GM23338 (cell line): ENCODE data around the gene CHCT1. TPM values are rescaled to one million over a fixed set of nuclear protein-coding genes. Genes with fewer than 3 reads are reported as not detected.
"Not testable (repeated sequence)": the region's sequence is repeated elsewhere in the genome, so short reads cannot be mapped to it uniquely, and the experiment has no call there.

ENCODE experiments used
- ATAC-seq: fragments of 200-7000 bp; cut with Tn5 transposase; 3 replicates; pipeline ENCODE4 v1.9.1; 2020
- DNase-seq: peaks from one replicate; pipeline ENCODE4 v3.0.0-alpha.2; 2015; ENCODE audit warnings: low spot score
- H2AFZ ChIP-seq: fragments of 200-600 bp; sonication (generic); 2 replicates; pipeline ENCODE4 v1.8.0; 2016; ENCODE audit warnings: antibody characterized with exemption, mild to moderate bottlenecking, moderate library complexity
- H3F3A ChIP-seq: fragments of 200-600 bp; sonication (generic); replicated peaks from 2 replicates; pipeline ENCODE4 v1.8.0; 2017; ENCODE audit warnings: antibody characterized with exemption, mixed run types, low read depth
- H3K27ac ChIP-seq: fragments of 200-600 bp; sonication (generic); 2 replicates; pipeline ENCODE4 v1.6.1; 2016; ENCODE audit warnings: low read depth
- H3K27me3 ChIP-seq: fragments of 200-600 bp; sonication (generic); 2 replicates; pipeline ENCODE4 v1.8.0; 2016; ENCODE audit warnings: mild to moderate bottlenecking, mixed run types, moderate library complexity; ENCODE audit not compliant: insufficient read depth
- H3K36me3 ChIP-seq: fragments of 200-600 bp; sonication (generic); 2 replicates; pipeline ENCODE4 v1.8.0; 2016; ENCODE audit warnings: mild to moderate bottlenecking; ENCODE audit not compliant: insufficient read depth
- H3K4me1 ChIP-seq: fragments of 200-600 bp; sonication (generic); 2 replicates; pipeline ENCODE4 v1.8.0; 2016; ENCODE audit warnings: mild to moderate bottlenecking, moderate library complexity; ENCODE audit not compliant: insufficient read depth
- H3K4me2 ChIP-seq: fragments of 200-600 bp; sonication (generic); 2 replicates; pipeline ENCODE4 v1.7.1; 2017; ENCODE audit warnings: mixed run types
- H3K4me3 ChIP-seq: fragments of 200-600 bp; sonication (generic); 2 replicates; pipeline ENCODE4 v1.6.1; 2016; ENCODE audit warnings: mixed run types
- H3K79me2 ChIP-seq: fragments of 200-600 bp; sonication (generic); replicated peaks from 2 replicates; pipeline ENCODE4 v1.8.0; 2017; ENCODE audit warnings: mild to moderate bottlenecking; ENCODE audit not compliant: insufficient read depth
- H3K9me2 ChIP-seq: fragments of 200-600 bp; sonication (generic); 2 replicates; pipeline ENCODE4 v1.8.0; 2017; ENCODE audit not compliant: insufficient read depth
- H4K20me1 ChIP-seq: fragments of 200-600 bp; sonication (generic); replicated peaks from 2 replicates; pipeline ENCODE4 v1.8.0; 2017; ENCODE audit warnings: mild to moderate bottlenecking; ENCODE audit not compliant: insufficient read depth
- H3K27ac Mint-ChIP-seq: 2 replicates; pipeline ENCODE4 v1.8.0; 2020; ENCODE audit warnings: inconsistent platforms, mild to moderate bottlenecking, moderate library complexity, mixed read lengths
- H3K27me3 Mint-ChIP-seq: 3 replicates; pipeline ENCODE4 v1.8.0; 2022; ENCODE audit warnings: low read depth, mild to moderate bottlenecking, moderate library complexity, mixed read lengths, inconsistent platforms; ENCODE audit not compliant: insufficient read depth, poor library complexity
- H3K36me3 Mint-ChIP-seq: 3 replicates; pipeline ENCODE4 v1.8.0; 2021; ENCODE audit warnings: low read depth, mild to moderate bottlenecking, inconsistent platforms, moderate library complexity, mixed read lengths
- H3K4me1 Mint-ChIP-seq: 3 replicates; pipeline ENCODE4 v1.8.0; 2020; ENCODE audit warnings: mild to moderate bottlenecking, inconsistent platforms, mixed read lengths
- H3K4me3 Mint-ChIP-seq: 3 replicates; pipeline ENCODE4 v1.8.0; 2021; ENCODE audit warnings: moderate library complexity, mild to moderate bottlenecking, inconsistent platforms, mixed read lengths
- H3K9me3 Mint-ChIP-seq: 3 replicates; pipeline ENCODE4 v1.8.0; 2020; ENCODE audit warnings: moderate library complexity, mild to moderate bottlenecking, inconsistent platforms, mixed read lengths
- CREB1 ChIP-seq: fragments of 250-450 bp; sonication (Bioruptor Pico); IDR thresholded peaks from 2 replicates; pipeline ENCODE4 v1.5.0; 2020; ENCODE audit warnings: low read depth, mild to moderate bottlenecking, moderate library complexity
- EZH2phosphoT487 ChIP-seq: fragments of 200-600 bp; sonication (generic); IDR thresholded peaks from one replicate; pipeline ENCODE4 v1.8.1; 2018; ENCODE audit warnings: antibody characterized with exemption; ENCODE audit not compliant: unreplicated experiment
- JUNB ChIP-seq: IDR thresholded peaks from one replicate; pipeline ENCODE4 v1.6.1; 2016; ENCODE audit warnings: antibody characterized with exemption; ENCODE audit not compliant: unreplicated experiment
- NANOG ChIP-seq: IDR thresholded peaks from 2 replicates; pipeline ENCODE4 v1.6.1; 2016; ENCODE audit warnings: antibody characterized with exemption, borderline replicate concordance
- STAT1 ChIP-seq: IDR thresholded peaks from one replicate; pipeline ENCODE4 v1.6.1; 2016; ENCODE audit warnings: antibody characterized with exemption; ENCODE audit not compliant: unreplicated experiment
- ZNF331 ChIP-seq: fragments of 250-450 bp; sonication (Bioruptor Pico); IDR thresholded peaks from 2 replicates; pipeline ENCODE4 v1.5.0; 2020; ENCODE audit warnings: low read depth, mild to moderate bottlenecking, moderate library complexity
- polyA plus RNA-seq: library from polyadenylated mRNA; unstranded; fragments of >200 nt; fragmentation: Nextera tagmentation; extraction: Ambion mirVana; gene quantifications from 2 replicates; pipeline ENCODE4 v1.2.1, GENCODE V29; 2016
- total RNA-seq: library from RNA; depleted of rRNA; stranded (reverse); fragments of >200 nt; shearing (Covaris generic); gene quantifications from 2 replicates; pipeline ENCODE4 v1.2.3, GENCODE V29; 2014
- TF ChIP-seq, protein P1 (sequence below), 2 experiments: fragments of 200-600 bp in 1 of 2; sonication (generic) in 1 of 2; conservative IDR thresholded peaks; 2 replicates each; pipeline versions ENCODE4 v1.5.1 to v1.6.1; 2016 to 2017; ENCODE audit warnings: antibody characterized with exemption in 2 of 2, low read depth in 2 of 2, mild to moderate bottlenecking in 2 of 2, moderate library complexity in 1 of 2
- TF ChIP-seq, protein P2 (sequence below): IDR thresholded peaks from 2 replicates; pipeline ENCODE4 v1.6.1; 2016; ENCODE audit warnings: antibody characterized with exemption

The CHCT1 gene
- total and polyA plus RNA-seq, 2 experiments from 2014 or later = 0.61 TPM; not detected in 1

DNA sequence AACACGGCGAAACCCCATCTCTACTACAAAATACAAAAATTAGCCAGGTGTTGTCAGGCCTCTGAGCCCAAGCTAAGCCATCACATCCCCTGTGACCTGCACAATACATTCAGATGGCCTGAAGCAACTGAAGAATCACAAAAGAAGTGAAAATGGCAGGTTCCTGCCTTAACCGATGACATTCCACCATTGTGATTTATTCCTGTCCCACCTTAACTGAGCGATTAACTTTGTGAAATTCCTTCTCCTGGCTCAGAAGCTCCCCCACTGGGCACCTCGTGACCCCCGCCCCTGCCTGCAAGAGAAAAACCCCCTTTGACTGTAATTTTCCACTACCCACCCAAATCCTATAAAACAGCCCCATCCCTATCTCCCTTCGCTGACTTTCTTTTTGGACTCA, 37.4 kb upstream of the CHCT1 start:
- H3K4me3 Mint-ChIP-seq = peak overlapping the region; percentile 47
- not testable (repeated sequence) for H3K27me3 Mint-ChIP-seq, H3K36me3 ChIP-seq, H3K27me3 ChIP-seq, H2AFZ ChIP-seq, H3F3A ChIP-seq, H3K9me2 ChIP-seq, H3K36me3 Mint-ChIP-seq, H4K20me1 ChIP-seq, H3K9me3 Mint-ChIP-seq
- peaks cover 71% of the 10 kb centered on the region for H3K4me1 ChIP-seq
- ATAC-seq = peak; percentile 45
- H3K4me1 Mint-ChIP-seq = peaks cover 72% of the 10 kb centered on the region
- peak; percentile 81 for DNase-seq
- peak overlapping the region; percentile 100 for H3K27ac ChIP-seq
- peak overlapping the region; percentile 85 for H3K4me2 ChIP-seq
- peak; percentile 48; the same call in 1 of the 2 replicates for TF ChIP-seq NANOG
- peak overlapping the region; percentile 93 for H3K27ac Mint-ChIP-seq
- H3K4me3 ChIP-seq = peak overlapping the region; percentile 93
- peaks cover 95% of the 10 kb centered on the region for H3K79me2 ChIP-seq

DNA sequence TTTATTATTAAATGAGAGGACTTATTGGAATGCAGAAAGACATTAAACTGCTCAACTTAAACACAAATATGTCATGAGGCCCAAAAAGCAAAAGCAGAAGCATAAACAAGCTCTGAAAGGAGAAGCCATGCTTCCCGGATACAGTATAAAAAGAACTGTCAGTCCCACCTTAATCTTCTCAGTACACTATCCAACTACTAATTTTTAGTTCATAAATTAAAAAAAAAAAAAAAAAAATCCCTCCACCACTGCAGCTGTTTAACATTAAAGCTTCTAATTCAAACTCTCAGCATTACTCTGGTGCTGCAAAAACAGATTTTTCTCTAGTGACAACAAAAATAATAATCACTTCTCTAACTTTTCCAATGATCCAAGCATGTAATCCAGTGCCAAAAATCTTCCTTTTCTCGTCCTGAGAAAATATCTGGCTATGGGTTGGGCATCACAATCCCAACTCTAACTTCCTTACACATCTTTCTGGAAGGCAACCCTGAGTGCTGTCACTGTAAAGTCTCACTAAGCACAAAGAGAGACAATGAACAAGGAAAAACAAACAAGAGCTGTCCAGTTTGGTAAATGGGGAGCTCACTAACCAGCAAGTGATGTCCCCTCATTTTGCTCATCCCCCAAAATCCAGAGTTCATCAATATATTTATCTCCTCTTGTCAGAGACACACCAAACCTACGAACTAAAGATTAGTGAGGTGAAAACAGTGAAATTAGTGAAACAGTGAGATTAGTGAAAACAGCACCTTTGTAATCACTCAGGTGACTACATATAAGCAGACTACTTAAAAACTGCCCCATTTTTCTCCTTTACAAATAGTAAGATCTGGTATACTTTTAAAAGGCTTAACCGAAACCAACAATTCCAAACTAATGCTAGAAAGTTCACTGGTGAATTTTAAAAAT, 35.9 kb upstream of the CHCT1 start:
- H3K9me3 Mint-ChIP-seq = no peaks in the 10 kb centered on the region; the same call in 2 of the 3 replicates
- H3K27ac ChIP-seq = peak overlapping the region; percentile 100
- ATAC-seq = no peak
- H3K27me3 ChIP-seq = no peaks in the 10 kb centered on the region
- H3K4me3 ChIP-seq = peak overlapping the region; percentile 93
- peaks cover 81% of the 10 kb centered on the region for H3K4me1 Mint-ChIP-seq
- H3K27me3 Mint-ChIP-seq = peaks cover 9% of the 10 kb centered on the region
- no peak overlapping the region for H2AFZ ChIP-seq
- H3K36me3 ChIP-seq = no peaks in the 10 kb centered on the region
- H3K79me2 ChIP-seq = peaks cover 95% of the 10 kb centered on the region
- DNase-seq = no peak
- H3K4me1 ChIP-seq = peaks cover 81% of the 10 kb centered on the region
- peak overlapping the region; percentile 85 for H3K4me2 ChIP-seq
- peaks cover 15% of the 10 kb centered on the region; the same call in 2 of the 3 replicates for H3K36me3 Mint-ChIP-seq
- H3F3A ChIP-seq = peaks cover 9% of the 10 kb centered on the region; the same call in 1 of the 2 replicates
- H3K4me3 Mint-ChIP-seq = peak overlapping the region; percentile 52
- no peaks in the 10 kb centered on the region for H3K9me2 ChIP-seq
- peak overlapping the region; percentile 93 for H3K27ac Mint-ChIP-seq
- no peaks in the 10 kb centered on the region; the same call in 1 of the 2 replicates for H4K20me1 ChIP-seq
- TF ChIP-seq CREB1 (CRISPR knock-in tag) (no peak), STAT1 (no peak), NANOG (peak; percentile 52; the same call in 1 of the 2 replicates), ZNF331 (CRISPR knock-in tag) (no peak)

DNA sequence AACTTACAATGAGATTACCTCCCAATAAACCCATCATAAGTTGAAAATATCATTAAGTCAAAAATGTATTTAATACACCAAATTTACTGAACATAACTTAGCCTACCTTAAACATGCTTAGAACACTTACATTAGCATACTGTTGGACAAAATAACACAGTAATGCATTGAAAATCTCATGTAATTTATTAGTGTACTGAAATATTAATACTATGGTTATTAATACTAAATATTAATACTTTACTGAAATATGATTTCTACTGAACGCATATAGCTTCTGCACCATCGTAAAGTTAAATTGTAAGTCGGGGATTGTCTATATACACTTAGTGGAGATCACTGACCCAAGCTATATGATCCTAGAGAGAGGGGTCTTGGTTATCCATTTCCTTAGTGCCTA, 34.6 kb upstream of the CHCT1 start:
- Histone ChIP-seq H3K27ac (no peak overlapping the region), H3K4me1 (peaks cover 78% of the 10 kb centered on the region), H3K9me2 (no peaks in the 10 kb centered on the region), H3K4me3 (peak overlapping the region; percentile 93), H4K20me1 (no peaks in the 10 kb centered on the region; the same call in 1 of the 2 replicates), H3K27me3 (no peaks in the 10 kb centered on the region), H3F3A (peaks cover 11% of the 10 kb centered on the region; the same call in 1 of the 2 replicates), H3K79me2 (peaks cover 84% of the 10 kb centered on the region), H2AFZ (no peak overlapping the region), H3K36me3 (no peaks in the 10 kb centered on the region), H3K4me2 (peak overlapping the region; percentile 85)
- DNase-seq (no peak), ATAC-seq (no peak)
- Mint-ChIP-seq H3K36me3 (peaks cover 9% of the 10 kb centered on the region; the same call in 1 of the 3 replicates), H3K4me3 (peak overlapping the region; percentile 64), H3K27ac (peak overlapping the region; percentile 92), H3K9me3 (no peaks in the 10 kb centered on the region; the same call in 2 of the 3 replicates), H3K27me3 (peaks cover 9% of the 10 kb centered on the region), H3K4me1 (peaks cover 71% of the 10 kb centered on the region)
- TF ChIP-seq, protein P1, sequence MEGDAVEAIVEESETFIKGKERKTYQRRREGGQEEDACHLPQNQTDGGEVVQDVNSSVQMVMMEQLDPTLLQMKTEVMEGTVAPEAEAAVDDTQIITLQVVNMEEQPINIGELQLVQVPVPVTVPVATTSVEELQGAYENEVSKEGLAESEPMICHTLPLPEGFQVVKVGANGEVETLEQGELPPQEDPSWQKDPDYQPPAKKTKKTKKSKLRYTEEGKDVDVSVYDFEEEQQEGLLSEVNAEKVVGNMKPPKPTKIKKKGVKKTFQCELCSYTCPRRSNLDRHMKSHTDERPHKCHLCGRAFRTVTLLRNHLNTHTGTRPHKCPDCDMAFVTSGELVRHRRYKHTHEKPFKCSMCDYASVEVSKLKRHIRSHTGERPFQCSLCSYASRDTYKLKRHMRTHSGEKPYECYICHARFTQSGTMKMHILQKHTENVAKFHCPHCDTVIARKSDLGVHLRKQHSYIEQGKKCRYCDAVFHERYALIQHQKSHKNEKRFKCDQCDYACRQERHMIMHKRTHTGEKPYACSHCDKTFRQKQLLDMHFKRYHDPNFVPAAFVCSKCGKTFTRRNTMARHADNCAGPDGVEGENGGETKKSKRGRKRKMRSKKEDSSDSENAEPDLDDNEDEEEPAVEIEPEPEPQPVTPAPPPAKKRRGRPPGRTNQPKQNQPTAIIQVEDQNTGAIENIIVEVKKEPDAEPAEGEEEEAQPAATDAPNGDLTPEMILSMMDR (conservative IDR thresholded peaks at IDR 0.05; ENCODE audit: low read depth in 2 of 2) = no peak
- TF ChIP-seq, protein P2, sequence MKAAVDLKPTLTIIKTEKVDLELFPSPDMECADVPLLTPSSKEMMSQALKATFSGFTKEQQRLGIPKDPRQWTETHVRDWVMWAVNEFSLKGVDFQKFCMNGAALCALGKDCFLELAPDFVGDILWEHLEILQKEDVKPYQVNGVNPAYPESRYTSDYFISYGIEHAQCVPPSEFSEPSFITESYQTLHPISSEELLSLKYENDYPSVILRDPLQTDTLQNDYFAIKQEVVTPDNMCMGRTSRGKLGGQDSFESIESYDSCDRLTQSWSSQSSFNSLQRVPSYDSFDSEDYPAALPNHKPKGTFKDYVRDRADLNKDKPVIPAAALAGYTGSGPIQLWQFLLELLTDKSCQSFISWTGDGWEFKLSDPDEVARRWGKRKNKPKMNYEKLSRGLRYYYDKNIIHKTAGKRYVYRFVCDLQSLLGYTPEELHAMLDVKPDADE = no peak
- TF ChIP-seq JUNB (no peak), EZH2phosphoT487 (no peak)
